GF-D8 (cell line): ENCODE measurements around the gene CLDN22.
"Not testable (repeated sequence)": the region's sequence is repeated elsewhere in the genome, so short reads cannot be mapped to it uniquely, and the experiment has no call there.

Experiments used
- DNase-seq: peaks from one replicate; lab custom pipeline; 2025; lab: John Stamatoyannopoulos, UW

The CLDN22 gene

GRCh38 chr4:183347146-183347545, 27.1 kb upstream of the CLDN22 start:
- no peak for DNase-seq

DNA sequence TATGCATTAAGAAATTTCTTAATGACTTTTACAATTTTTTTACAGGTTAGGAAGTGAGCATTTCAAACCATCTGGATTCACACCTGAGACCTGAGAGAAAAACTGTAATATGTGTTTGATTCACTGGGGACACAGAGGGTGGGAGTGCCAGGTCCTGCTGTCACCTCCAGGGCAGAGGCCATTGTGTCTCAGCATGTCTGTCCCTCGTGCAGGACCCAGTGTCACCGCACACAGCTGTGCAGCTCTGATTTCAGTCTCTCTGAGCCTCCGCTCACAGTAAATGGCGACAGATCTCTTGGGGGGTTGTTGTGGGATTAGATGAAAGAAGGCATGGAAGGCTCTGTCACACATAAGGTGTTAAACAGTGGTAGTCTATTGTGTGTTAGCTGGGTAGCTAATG, 25.2 kb upstream of the CLDN22 start:
- no peak for DNase-seq

DNA sequence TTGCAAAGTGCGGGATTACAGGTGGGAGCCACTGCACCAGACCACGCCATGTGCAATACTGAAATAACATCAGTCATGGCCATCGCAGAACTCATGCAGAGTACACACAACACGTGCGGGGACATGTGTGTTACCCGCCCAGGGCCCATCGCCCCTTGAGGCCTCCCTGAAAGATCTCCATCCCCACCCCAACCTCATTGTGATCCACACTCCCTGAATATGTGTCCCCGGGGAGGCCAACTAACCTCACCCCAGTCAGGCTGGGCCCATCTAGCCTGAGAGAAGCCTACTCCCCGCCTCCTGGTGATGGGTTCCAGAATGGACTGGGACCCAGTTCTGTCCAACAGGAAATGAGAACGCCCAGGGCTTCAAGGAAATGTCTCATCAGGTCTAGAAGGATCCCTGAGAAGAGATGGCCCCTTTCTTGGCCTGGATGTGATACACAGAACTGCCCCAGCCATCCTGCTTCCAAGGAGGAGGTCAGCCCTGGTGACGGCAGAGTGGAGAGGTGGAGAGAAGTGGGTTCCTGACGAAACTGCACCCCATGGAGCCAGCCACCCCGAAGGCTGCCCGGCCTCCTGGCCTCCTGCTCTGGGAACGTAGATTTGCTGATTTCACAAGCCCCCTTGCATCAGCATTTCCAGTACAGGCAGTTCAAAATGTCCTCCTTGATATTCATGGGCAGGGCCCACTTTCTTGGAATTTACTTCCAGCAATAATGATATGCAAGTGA, 24.6 kb upstream of the CLDN22 start:
- no peak for DNase-seq

DNA sequence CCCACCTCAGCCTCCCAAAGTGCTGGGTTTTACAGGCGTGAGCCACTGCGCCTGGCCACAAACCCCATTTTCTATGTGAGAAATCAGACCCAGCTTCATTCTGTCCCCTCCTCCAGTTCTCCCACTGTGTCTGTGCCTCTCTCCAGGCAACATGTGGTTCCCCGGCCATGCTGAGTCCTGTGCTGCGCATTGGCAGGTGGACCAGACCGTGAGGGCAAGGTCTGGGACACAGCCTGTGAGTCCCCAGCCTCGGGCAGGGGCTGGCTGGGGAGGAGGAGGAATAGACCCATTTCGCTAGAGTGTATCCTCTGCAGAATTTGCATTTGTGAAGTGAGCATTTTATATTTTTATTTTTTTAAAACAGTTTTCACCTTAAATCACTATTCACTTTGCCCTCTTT, 23.7 kb upstream of the CLDN22 start:
- no peak for DNase-seq

- no peak for DNase-seq
Measured at GRCh38 chr4:183342541-183343533, 22.8 kb upstream of the CLDN22 start.

GRCh38 chr4:183337833-183338232, 17.8 kb upstream of the CLDN22 start:
- no peak for DNase-seq

GRCh38 chr4:183337349-183337748, 17.3 kb upstream of the CLDN22 start:
- DNase-seq: no peak

GRCh38 chr4:183335369-183335940, 15.4 kb upstream of the CLDN22 start:
- no peak for DNase-seq

- DNase-seq: no peak
Measured at GRCh38 chr4:183333983-183334382, 13.9 kb upstream of the CLDN22 start.

GRCh38 chr4:183333202-183333601, 13.1 kb upstream of the CLDN22 start:
- DNase-seq: no peak

DNA sequence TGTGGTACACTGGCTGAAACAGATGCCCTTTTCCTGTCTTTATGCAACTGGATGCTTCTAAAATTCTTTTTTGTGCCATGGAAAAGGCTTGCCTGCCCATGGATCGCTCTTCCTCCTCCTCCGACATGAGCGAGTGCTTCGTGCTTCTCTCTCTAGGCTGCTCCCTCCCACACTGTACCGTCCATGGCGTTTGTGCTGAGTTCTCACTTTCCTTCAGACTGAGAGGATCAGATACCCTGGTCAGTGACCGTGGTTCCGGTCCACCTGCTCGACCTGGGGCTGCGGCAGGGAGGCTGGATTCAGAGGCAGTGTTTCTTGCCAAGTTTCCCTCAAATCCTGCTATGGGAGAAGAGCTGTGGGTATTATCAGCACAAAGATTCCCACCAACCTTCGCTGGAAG, 12.4 kb upstream of the CLDN22 start:
- no peak for DNase-seq

DNA sequence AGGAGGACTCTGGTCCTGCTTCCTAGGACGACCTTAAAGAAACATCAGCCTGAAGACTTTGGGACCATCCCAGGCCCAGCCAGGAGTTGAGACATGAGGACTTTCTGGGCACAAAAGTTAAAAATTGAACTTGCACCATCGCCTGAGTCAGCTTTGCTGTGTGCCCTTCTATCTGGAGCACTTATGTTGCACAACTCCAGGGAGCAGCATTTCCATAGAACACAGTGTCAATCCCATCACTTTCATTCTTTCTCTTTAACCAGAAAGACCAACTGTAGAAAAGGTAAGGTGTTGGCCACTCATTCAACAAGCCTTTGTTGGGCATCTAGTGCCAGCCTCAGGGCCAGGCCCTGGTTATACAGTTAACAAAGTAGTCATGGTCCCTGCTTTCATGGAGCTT, 10.8 kb upstream of the CLDN22 start:
- no peak for DNase-seq

DNA sequence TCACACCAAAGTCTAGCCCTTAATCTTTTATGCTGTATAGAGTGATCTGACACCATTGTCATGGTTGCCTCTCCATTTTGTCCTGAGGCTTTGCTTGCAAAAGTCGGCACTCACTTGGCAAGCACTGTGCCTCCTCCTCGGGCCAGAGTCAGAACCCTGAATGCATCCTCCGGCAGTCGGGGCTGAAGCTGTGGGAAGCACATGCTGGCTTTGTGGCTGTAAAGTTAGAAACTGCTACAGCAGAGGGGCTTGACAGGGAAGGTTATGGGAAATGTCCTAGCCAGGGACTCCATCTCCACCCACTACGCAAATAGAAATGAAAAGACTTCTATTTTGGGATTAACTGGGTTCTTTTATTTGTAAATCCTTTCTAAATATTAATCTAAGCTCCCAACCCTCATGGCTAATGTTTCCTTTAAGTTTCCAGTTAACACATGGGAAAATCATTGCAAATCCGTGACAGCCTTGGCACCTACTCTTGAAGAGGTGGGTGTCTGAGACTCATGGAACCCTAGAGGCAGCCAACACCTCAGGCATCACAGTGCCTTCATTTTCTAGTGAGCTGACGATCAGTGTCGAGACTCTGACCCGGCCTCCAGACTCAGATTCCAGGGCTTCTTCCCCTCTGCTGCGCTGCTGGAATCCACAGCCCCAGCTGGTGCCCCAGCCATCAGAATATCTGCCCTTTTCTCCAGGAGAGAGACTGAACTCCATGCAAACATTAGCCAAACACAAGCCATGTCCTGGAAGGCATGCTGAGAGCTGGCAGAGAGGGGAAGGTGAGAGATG, 10.1 kb upstream of the CLDN22 start:
- no peak for DNase-seq

DNA sequence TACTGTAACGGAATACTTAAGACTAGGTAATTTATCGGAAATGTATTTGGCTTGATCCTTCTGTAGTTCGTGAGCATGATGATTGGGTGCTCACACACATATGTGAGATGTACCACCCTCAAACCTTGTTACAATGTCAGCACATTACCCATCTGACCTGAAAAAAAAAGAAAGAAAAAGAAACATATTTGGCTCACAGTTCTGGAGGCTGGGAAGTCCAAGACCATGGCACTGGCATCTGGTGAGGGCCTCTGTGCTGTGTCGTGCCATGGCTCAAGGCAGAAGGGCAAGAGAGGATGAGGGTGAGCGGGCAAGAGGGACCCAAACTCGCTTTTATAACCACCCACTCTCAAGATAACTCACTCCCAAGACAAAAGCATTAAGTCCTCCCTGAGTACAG, 9.2 kb upstream of the CLDN22 start:
- no peak for DNase-seq

DNA sequence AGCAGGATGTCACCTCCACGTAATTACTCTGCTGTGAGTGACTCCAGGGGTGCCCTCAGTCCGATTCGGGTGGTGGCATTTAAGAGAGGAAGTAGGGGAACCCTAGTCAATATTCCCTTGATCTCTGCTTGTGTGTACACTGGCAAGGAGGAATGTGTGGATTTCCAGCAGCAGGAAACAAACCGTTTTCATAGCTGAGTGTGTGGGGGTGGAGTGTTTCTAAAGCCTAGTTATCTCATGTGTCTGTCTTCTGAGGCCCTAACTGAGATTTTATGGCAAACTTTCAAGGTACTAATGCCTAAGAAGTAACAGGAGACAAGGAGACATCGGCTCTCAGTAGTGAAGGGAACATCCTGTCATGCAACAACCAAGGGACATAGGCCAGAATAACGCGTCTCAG, 8.8 kb upstream of the CLDN22 start:
- DNase-seq: no peak

DNA sequence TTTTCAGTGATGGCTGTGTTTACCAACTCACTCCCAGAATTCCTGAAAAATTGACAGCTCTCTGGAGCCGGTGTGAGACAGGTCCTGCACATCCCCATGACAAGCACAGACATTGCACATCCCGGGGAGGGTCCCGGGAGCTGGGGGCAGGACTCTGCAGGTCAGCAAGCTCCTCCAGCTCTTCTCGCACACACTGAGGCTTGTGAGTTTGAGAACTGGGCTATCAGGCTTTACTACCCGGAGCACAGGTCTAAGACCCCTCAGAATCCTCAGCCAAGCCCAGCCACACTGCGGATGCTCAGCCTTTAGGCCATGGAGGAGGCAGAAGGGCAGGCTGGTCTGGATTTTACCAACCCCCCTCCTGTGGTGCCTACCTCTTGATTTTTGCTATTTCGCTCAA, 7.8 kb upstream of the CLDN22 start:
- no peak for DNase-seq

DNA sequence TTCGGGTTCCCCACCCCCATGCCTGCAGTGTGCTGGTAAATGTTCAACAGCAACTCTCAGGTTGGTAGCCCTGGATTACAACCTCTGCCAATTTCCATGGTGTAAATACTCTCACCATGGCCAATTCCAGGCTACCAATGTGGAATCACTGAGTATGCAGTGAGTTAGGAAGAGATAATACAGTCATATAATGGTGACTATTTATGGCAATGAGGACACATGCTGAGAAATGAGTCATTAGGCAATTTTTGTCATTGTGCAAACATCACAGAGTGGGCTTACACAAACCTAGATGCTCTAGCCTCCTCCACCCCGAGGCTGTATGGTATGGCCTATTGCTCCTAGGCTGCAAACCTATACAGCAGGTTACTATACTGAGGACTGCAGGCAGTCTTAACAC, 6.8 kb upstream of the CLDN22 start:
- DNase-seq: no peak

GRCh38 chr4:183326387-183326786, 6.3 kb upstream of the CLDN22 start:
- DNase-seq: not testable (repeated sequence)

DNA sequence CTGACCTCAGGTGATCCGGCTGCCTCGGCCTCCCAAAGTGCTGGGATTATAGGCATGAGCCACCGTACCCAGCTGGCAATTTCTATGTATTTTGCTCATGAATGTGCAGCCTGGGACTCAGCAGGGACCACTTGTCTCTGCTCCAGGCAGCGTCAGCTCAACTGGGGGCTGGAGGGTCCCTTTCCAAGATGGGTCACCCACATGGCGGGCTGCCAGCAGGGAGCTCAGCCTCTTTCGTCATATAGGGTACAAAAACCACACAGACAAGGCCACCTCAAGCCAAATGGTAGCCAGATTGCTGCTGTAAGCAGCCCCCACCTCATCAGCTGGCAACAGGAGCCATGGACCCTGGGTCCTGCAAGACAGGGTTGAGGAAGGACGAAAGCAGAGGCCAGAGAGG, 4.5 kb upstream of the CLDN22 start:
- no peak for DNase-seq

GRCh38 chr4:183324056-183324455, 4.0 kb upstream of the CLDN22 start:
- not testable (repeated sequence) for DNase-seq

DNA sequence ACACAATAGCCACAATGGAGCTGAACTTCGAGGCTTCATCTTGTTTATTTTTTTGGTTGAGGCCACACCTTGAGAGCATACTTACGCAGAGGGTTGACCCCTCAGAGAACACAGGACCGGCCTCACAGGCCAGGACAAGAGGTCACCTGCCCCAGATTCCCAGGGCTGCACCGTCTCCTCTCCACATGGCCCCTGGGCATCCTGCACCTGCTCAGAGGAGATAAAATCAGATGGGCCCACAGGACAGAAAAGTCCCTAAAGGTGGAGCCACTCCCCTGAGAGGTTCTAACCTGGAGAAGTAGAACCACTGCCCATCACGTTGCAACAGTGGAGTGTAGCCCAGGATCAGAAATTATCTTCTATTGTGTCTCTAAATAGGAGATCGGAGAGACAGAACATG, 3.2 kb upstream of the CLDN22 start:
- DNase-seq: no peak

DNA sequence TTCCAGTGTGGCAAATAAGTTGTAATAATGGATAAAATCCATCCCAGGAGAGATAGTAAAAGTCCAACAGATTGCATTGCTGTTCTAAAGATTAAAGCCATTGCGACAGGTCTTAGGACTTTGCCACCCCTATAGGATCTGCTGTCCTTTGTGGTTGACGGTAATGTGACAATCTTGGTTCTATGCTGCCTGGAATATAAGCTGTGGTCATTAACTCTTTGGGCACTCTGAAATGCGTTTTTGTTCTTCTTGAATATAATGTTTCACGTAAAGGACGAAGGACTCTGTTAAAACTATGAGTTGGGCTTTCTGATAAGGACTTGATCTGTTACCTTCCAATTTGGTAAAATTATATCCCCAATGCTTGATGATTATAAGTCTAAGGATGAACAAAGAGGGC, 2.2 kb upstream of the CLDN22 start, which contains the start of gene CLDN24:
TSS of gene CLDN24 (minus strand) at position 101 of the 400 bp plus-strand sequence. CDS start at position 101, 0 bp downstream.
- DNase-seq: no peak
